LNCaP clone FGC (cell line): ENCODE measurements around the gene GKAP1.
A peak's percentile ranks its signal among the peaks of the same experiment; 100 is the strongest.
"Not testable (repeated sequence)": the region's sequence is repeated elsewhere in the genome, so short reads cannot be mapped to it uniquely, and the experiment has no call there.

Experiments used
- DNase-seq: peaks from one replicate; pipeline ENCODE4 v3.0.0-alpha.2; 2011; ENCODE audit warnings: low read depth
- H3K4me3 ChIP-seq: 2 replicates; pipeline ENCODE4 v1.5.1; 2011; ENCODE audit warnings: mild to moderate bottlenecking, low read depth, low read length, control low read depth
- CTCF ChIP-seq: IDR thresholded peaks from 2 replicates; pipeline ENCODE4 v1.5.1; 2012; ENCODE audit warnings: mild to moderate bottlenecking; ENCODE audit not compliant: control insufficient read depth, insufficient read depth; ENCODE audit errors: extremely low read depth

Gene GKAP1

GRCh38 chr9:83817356-83818278, at the start of gene GKAP1:
TSS of gene GKAP1 (minus strand) at chr9:83817769. CDS start at chr9:83806517, 11,252 bp downstream.
- H3K4me3 ChIP-seq, result peak within 1 kb of the TSS; percentile 63
- TF ChIP-seq CTCF, result 0 out of 2 replicates have a peak, but pooled peaks have one; percentile 9
- DNase-seq, result not testable (repeated sequence)

- DNase-seq, H3K4me3 ChIP-seq: not testable (repeated sequence)
These were observed 32.3 kb upstream of the GKAP1 start for GRCh38 chr9:83849895-83850294.

GRCh38 chr9:83837070-83837643, 19.6 kb upstream of the GKAP1 start:
- H3K4me3 ChIP-seq, DNase-seq: not testable (repeated sequence)

GRCh38 chr9:83830426-83831071, 13.0 kb upstream of the GKAP1 start:
- not testable (repeated sequence) for H3K4me3 ChIP-seq, DNase-seq

- not testable (repeated sequence) for DNase-seq, H3K4me3 ChIP-seq
These were observed 7.5 kb upstream of the GKAP1 start for GRCh38 chr9:83824986-83825623.

- DNase-seq, result not testable (repeated sequence)
- H3K4me3 ChIP-seq, result peak overlapping the region; percentile 63
These were observed 586 bp downstream of the GKAP1 start for GRCh38 chr9:83817011-83817355.

GRCh38 chr9:83815120-83815519, 2.4 kb downstream of the GKAP1 start:
- DNase-seq, H3K4me3 ChIP-seq: not testable (repeated sequence)

- not testable (repeated sequence) for DNase-seq, H3K4me3 ChIP-seq
These were observed 8.4 kb downstream of the GKAP1 start for GRCh38 chr9:83809213-83809612.

- not testable (repeated sequence) for DNase-seq, H3K4me3 ChIP-seq
These were observed 13.1 kb downstream of the GKAP1 start for GRCh38 chr9:83804454-83804853.

GRCh38 chr9:83803941-83804340, 13.6 kb downstream of the GKAP1 start:
- DNase-seq, H3K4me3 ChIP-seq: not testable (repeated sequence)

- H3K4me3 ChIP-seq, result no peak overlapping the region
- no peak for DNase-seq
- TF ChIP-seq CTCF, result no peak
These were observed 17.1 kb downstream of the GKAP1 start for GRCh38 chr9:83800236-83801033.
